Glomerular visceral epithelial cell (primary cell): ENCODE results near the gene TRMT112.

Experiments used
- DNase-seq: peaks from one replicate; pipeline ENCODE4 v3.0.0-alpha.2; 2016; ENCODE audit errors: extremely low spot score

TRMT112 gene

DNA sequence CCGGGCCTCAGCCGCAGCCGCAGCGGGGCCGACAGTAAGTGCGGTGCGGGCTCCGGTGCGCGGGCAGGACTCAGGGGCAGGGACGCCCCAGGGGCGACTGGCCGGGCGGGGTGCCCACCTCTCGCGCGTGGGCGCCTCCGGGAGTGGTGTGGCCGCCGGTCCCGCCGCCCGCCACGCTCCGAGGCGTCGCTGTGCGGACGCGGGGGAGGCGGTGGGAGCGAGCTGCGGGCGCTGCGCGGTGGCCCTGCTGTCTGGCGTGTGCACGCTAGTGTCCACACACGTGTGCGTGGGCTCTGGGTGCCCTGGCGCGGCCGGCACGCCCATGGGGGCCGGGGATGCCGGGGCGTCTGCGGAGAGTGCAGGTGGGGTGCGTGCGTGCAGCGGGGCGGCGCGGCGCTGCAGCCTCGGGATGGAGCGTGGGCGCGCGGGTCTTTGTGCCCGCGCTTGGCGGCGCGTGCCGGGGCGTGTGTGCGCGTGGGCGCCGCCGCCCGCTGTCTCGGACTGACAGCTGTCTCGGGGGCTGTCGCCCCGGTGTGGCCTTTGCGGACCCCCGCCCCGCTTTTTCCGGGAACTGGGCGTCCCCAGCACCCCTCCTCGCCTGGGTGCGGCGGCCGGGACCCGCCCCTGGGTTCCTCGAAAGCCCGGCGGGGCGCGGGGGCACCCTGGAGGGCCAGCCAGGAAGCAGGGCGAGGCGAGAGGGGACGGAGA lies 25.5 kb downstream of the TRMT112 start:
- no peak for DNase-seq

- no peak for DNase-seq
These were observed 26.1 kb downstream of the TRMT112 start, which contains the start of gene KCNK4 for GRCh38 chr11:64291262-64291751. KCNK4 (plus strand) TSS chr11:64291302; CDS start chr11:64293019, 1,717 bp downstream.

DNA sequence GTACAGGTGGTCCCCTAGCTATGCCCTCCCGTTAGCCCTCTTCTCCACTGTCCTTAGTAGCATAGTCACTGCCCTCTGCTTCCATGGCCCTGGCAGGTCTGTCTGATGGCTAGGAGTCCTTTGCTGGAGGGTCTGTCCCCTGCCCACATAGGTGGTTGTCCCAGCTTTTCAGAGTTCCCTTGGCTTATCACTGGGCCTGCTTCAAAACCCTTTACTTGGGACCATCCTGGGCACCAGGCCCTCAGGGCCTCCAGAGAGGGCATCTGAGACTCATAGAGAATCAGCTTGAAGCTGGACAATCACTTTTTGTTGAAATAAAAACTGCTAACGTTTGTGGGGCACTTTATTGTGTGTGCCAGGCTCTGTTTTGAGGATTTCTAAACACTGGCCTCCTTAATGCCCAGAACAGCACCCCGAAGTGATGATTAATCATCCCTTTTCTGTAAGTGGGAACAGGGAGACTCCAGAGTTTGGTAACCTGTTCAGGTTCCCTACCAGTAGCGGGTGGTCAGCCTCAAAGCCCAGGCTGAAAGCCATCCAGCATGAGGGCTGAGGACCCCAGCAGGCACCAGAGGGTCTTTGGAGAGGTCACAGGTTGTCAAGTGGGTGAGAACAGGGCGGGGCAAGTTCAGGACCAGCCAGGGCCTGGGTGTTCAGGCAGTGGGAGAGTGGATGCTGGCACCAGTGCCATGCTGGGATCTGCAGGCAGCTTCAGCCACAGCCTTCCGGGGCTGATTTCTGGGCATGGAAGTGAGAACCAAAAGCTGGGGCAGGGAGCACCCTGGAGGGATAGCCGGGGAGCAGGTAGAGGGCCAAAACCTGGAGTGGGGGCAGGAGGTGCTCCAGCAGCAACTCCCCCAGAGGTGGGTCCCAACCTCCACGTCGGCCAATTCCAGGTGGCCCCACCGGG lies 26.8 kb downstream of the TRMT112 start:
- no peak for DNase-seq

DNA sequence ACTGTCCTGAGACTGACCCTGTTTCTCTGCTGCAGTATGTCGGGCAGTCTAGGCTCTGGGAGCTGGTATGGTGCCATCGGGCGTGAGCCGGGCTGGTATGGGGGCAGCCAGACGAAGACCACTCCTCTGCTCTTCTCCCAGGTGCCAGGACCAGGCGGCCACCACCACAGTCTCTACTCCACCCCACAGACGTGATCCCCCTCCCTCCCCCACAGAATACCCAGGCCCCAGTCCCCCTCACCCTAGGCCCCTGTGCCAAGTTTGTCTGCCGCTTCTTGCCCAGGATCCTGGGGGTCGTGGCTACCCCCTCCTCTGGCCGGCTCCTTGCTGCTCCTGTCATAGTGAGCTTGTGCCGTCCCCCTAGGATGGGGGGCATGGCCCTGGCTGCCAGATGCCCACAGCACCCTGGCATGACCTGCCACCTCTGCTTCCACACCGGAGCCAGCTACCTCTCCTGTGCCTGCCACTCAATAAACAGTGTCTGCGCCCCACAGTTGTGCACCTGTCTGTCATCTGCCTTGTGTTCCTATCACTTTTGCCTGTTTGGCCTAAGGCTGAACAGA lies 28.3 kb downstream of the TRMT112 start:
- DNase-seq, result no peak

GRCh38 chr11:64288353-64288750 lies 29.0 kb downstream of the TRMT112 start:
- DNase-seq, result no peak

DNA sequence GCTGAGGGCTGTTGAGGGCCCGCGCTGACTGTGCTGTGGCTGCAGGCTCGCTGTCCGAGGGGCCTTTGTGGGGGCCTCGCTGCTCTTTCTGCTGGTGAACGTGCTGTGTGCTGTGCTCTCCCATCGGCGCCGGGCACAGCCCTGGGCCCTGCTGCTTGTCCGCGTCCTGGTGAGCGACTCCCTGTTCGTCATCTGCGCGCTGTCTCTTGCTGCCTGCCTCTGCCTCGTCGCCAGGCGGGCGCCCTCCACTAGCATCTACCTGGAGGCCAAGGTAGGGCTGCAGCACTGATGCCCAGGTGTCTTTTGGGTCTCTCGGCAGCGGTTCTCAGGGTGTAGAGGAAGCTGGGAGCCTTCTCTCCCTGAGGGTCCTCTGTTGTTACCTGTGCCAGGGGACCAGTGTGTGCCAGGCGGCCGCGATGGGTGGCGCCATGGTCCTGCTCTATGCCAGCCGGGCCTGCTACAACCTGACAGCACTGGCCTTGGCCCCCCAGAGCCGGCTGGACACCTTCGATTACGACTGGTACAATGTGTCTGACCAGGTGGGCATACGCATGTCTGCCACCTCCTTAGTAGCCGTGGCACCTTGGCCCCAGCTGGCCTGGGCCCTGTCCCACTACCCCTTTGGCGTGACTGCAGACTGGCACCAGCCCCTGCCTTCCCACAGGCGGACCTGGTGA lies 29.5 kb downstream of the TRMT112 start:
- no peak for DNase-seq

- DNase-seq, result no peak
These were observed 30.6 kb downstream of the TRMT112 start for GRCh38 chr11:64286801-64287159.

GRCh38 chr11:64285885-64286800 lies 31.2 kb downstream of the TRMT112 start:
- DNase-seq, result peak; percentile 36

DNA sequence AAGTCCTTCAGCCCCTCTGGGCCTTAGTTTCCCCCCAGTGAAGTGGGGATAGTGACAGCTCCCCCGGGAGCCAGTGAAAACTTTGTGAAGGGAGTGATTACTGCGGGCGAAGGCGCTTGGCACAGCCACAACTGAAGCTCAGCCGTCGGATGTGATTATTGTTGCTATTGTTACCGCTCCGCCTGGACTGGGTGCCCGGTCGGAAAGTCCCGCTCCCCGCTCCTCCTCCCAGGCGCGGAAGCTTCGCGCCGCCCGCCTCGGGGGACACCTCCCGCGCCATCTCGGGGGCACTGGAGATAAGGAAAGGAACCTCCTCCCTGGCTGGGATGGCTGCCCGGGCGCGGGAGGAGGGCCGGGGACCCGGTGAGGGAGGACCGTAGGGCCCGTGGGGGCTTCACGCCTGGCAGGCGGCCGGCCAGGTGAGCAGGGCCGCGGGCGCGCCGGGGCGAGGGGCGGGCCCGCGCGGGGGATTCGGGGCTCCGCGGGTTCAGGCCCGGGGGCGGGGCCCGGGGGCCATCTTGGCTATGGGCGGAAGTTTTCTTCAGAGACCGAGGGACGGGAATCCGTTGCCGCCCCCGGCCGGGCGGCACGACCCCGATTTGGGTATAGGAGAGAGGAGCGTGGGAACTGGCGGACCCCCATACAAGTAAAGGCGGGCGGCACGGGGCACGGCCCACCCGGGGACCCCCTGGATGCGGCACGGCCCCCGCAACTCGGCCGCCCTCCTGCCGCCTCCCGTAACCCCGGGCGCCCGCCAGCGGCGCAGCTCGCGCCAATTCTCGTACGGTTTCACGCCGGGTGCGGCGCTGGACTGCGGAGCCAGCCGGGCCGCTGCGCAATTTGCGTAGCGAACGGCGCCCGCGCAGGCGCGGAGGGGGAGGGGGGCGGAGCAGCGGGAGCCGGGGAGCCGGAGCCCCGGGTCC lies 32.1 kb downstream of the TRMT112 start, which contains the start of gene GPR137:
Gene GPR137 (plus strand): TSS at position 887 of the 923 bp plus-strand sequence. CDS start 677 bp downstream, outside the sequence.
- DNase-seq, result peak; percentile 72

- DNase-seq, result peak; percentile 92
These were observed 33.1 kb downstream of the TRMT112 start, which contains the start of gene BAD for GRCh38 chr11:64284048-64284961. BAD (minus strand) TSS chr11:64284665; CDS start chr11:64284368, 297 bp downstream.

- DNase-seq, result no peak
These were observed 34.3 kb downstream of the TRMT112 start for GRCh38 chr11:64283092-64283491.

- no peak for DNase-seq
These were observed 35.2 kb downstream of the TRMT112 start for GRCh38 chr11:64281957-64282770.

- DNase-seq, result no peak
These were observed 38.7 kb downstream of the TRMT112 start for GRCh38 chr11:64278576-64279190.

GRCh38 chr11:64276653-64277431 lies 40.5 kb downstream of the TRMT112 start:
- DNase-seq, result no peak

- no peak for DNase-seq
These were observed 41.5 kb downstream of the TRMT112 start for GRCh38 chr11:64275841-64276240.
